Measurements from ENCODE around the gene STRN.
"Not testable (repeated sequence)": the region's sequence is repeated elsewhere in the genome, so short reads cannot be mapped to it uniquely, and the experiment has no call there.

STRN gene, protein sequence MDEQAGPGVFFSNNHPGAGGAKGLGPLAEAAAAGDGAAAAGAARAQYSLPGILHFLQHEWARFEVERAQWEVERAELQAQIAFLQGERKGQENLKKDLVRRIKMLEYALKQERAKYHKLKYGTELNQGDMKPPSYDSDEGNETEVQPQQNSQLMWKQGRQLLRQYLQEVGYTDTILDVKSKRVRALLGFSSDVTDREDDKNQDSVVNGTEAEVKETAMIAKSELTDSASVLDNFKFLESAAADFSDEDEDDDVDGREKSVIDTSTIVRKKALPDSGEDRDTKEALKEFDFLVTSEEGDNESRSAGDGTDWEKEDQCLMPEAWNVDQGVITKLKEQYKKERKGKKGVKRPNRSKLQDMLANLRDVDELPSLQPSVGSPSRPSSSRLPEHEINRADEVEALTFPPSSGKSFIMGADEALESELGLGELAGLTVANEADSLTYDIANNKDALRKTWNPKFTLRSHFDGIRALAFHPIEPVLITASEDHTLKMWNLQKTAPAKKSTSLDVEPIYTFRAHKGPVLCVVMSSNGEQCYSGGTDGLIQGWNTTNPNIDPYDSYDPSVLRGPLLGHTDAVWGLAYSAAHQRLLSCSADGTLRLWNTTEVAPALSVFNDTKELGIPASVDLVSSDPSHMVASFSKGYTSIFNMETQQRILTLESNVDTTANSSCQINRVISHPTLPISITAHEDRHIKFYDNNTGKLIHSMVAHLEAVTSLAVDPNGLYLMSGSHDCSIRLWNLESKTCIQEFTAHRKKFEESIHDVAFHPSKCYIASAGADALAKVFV

DNA sequence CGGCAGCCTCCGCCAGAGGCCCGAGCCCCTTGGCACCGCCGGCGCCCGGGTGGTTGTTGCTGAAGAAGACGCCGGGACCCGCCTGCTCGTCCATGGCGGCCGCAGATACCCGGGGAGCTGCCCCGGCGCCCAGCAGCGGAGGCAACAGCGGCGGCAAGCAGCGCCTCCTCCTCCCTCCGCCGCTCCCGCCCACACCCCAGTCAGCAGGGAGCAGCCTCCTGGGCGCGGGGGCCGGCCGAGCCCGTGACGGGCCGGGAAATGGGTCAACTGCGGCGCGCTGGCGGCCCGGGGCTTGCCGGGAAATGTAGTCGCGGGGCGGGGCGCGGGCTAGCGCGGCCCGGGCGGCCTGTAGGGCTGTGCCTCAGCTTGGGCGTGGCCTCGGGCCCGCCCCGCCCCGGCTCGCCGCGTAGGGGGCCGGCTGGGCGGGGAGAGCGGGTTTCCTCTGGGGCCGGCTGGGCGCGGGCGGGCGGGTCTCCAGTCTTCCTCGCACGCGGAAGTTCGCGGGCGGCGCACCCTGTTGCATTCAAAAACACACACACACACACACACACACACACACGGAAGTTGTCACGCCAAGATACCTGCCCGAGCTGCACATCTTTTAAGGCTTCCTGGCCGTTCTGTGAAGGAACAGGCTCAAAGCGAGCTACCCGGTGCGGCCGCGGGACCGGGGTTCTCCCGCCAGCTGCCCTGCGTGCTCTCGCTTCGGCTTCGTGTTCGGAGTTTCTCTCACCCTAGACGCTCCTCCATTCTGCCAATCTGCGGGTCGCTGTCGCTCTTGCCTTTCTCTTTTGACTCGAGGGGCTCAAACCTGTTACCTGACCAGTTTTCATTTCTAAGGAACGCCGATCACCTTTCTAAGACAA is at the start of gene STRN:
Gene STRN, minus strand, starts transcription at position 167 of the 866 bp plus-strand sequence. Its CDS starts 73 bp downstream, at position 94.
- peak; percentile 98 for DNase-seq

DNA sequence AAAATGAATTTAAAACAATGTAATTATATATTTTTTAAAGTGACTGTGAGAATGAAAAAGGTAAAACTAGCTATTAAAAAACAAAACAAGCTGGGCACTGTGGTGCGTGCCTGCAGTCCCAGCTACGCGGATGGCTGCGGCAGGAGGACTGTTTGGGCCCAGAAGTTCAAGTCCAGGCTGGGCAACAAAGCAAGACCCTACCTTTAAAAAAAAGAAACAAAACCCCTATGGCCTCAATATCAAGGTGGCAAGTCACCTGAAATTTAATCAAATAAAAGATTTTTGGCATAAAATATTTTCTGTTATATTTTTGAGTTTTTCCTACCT is 46.9 kb upstream of the STRN start:
- DNase-seq, result no peak

DNA sequence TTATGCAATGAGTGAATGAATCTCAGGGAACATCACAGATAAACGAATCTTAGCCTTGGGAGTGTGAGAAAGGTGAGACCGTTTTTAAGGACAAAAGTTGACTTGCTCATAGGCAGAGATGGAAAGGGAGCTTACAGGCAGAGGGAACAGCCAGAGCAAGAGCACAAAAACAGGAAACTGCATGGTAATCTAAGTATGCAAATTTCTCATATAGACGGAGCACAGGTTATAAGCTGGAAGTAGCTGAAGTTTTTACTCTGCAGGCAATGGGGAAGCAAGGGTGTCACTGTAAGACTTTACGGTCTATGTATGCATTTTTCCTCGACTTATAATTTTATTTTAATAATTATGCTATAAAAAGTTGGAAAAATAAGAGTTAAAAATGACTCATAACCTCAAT is 44.8 kb upstream of the STRN start:
- DNase-seq, result peak; percentile 6

GRCh38 chr2:37005118-37005868 is 39.0 kb upstream of the STRN start:
- DNase-seq, result no peak

- no peak for DNase-seq
Observed at GRCh38 chr2:37000988-37001556, 34.7 kb upstream of the STRN start.

- DNase-seq, result no peak
Observed at GRCh38 chr2:37000318-37000717, 34.0 kb upstream of the STRN start.

DNA sequence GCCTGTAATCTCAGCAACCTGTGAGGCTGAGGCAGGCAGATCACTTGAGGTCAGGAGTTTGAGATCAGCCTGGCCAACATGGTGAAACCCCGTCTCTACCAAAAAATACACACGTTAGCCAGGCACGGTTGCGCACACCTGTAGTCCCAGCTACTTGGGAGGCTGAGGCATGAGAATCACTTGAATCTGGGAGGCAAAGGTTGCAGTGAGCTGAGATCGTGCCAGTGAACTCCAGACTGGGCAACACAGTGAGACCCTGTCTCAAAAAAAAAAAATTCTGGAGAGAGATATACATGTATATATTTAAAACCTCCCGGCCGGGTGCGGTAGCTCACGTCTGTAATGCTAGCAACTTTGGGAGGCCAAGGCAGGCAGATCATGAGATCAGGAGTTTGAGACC is 33.1 kb upstream of the STRN start:
- not testable (repeated sequence) for DNase-seq

DNA sequence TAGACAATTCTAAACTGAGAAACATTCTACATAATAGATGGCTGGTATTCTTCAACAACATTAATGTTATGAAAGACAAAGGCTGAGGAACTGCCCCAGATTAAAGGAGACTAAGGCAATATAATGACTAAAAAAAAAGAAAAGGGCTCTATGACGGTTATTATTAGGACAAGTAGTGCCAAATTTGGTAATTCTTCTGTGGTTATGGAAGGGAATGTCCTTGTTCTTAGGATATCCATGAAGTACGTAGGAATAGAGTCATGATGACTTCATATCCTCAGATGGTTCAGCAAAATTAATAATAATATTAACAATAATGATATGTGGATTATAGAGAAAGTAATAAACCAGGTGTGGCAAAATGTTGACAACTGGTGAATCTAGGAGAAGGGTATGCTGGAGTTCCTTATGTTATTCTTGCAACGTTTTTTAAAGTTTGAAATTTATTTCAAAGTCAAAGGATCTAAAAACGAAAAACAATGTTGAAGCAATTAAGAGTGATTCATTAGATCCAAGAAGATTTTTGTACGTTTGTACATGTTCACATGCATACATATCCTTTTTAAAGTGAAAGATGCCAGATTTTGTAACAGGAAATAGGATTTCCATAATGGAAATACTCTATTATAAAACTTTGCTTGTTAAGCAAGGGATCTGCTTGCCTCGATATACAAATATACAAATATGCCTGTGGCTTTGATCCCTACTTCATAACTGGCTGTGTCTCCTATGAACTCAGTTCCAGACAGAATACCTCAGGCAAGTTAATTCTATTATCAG is 27.7 kb upstream of the STRN start:
- no peak for DNase-seq

- DNase-seq, result no peak
Observed at GRCh38 chr2:36988008-36988407, 21.7 kb upstream of the STRN start.

DNA sequence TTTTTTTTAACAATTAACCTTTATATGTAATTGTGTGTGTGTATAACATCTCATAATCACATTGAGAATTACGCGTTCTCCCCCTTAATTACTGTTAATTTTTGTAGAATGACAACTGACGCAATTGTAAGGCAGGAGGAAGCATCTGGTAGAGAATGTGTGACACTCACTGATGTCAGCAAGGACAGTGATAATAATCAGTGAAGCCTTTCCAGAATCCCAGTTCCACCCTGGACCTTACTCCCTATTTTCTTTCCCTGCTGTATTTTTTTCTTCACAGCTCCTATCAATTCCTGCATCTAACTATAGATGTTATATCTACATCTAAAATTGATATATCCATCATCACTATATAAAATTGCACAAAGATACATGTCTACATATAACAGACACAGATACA is 16.1 kb upstream of the STRN start:
- DNase-seq, result no peak

DNA sequence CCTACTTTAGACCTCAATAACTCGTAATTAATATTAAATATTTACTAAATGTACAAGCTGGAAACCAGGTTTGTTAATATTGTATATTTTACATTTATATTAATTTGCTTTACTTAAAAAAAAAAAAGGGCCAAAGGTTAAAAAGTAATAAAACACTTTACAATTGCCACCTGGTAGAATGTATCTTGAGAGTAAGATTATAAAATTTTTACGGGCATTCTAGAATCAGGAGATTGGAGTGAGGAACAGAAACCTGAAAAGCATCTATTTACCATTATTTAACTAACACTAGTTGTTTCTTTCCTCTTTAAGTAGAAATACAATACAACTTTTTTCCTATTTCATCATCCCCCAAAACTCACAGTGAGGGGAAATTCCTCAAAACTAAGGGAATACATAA is 15.6 kb upstream of the STRN start:
- no peak for DNase-seq

GRCh38 chr2:36979007-36979406 is 12.7 kb upstream of the STRN start:
- DNase-seq, result not testable (repeated sequence)

GRCh38 chr2:36976065-36976464 is 9.7 kb upstream of the STRN start:
- no peak for DNase-seq

DNA sequence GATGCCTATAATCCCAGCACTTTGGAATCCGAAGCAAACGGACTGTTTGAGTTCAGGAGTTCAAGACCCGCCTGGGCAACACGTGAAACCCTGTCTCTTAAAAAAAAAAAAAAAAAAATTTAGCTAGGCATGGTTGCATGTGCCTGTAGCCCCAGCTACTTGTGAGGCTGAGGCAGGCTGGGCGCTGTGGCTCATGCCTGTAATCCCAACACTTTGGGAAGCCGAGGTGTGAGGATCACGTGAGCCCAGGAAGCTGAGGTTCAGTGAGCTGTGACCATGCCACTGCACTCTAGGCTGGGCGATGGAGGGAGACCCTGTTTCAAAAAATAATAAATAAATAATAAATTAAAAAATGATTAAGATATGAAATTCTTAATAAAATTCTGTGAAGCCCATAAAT is 9.0 kb upstream of the STRN start:
- no peak for DNase-seq

- DNase-seq, result no peak
Observed at GRCh38 chr2:36973320-36973719, 7.0 kb upstream of the STRN start.

GRCh38 chr2:36971990-36972389 is 5.7 kb upstream of the STRN start:
- no peak for DNase-seq

DNA sequence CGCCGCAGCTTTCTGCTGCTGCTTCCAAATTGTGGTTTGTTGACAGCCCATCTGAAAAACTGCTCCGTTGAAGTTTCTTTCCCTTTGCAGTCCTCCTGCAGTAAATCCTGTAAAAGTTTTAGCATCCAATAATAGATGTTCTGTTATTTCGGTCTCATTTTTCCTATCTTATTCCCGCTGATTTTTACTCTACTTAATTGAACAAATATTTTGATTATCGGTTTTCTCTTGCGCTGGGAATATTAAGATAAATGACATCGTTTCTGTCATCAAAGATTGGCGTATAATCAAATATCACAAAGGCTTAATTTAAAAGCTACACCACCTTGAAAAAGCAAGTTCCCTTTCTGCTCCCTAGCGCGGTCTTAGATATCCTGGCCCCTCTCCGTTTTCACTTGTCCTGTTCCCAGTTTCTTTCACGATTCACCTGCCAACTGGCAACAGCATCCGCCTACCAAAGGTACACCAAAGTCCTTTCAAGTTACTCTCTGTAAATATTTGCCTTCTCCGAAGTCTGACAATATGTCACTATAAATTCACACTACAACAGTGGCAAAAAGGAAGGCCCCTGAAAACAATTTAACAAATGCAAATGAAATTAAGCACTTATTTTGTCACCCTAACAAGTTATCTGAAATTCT is 1.0 kb upstream of the STRN start:
- no peak for DNase-seq

DNA sequence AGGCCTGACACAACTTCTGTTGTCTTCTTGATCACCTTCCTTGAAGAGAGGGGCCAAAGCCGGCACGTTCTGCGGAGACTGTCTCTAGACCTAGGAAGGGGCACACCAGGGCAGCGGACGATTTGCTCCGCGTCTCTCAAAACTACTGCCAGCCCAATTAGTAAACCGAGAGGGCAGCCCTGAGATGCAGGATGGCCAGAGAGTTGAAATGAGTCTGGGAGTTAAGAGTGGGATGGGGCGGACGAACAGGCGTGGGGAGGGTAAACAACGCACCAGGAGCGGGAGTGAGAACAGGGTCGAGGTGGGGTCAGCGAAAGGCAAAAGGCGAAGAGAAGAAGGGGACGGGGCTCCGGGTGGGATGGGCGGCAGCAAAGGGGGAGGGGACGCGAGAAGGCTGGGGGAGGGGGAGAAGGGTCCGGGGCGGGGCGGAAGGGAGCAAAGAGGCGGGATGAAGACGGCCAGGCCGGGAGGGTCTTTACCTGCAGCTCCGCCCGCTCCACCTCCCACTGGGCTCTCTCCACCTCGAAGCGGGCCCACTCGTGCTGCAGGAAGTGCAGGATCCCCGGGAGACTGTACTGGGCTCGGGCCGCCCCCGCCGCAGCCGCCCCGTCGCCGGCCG is 476 bp downstream of the STRN start:
- DNase-seq, result peak; percentile 60

GRCh38 chr2:36965206-36965605 is 1.1 kb downstream of the STRN start:
- DNase-seq, result no peak

- DNase-seq, result no peak
Observed at GRCh38 chr2:36964496-36965058, 1.8 kb downstream of the STRN start.

Data from GDM1 (cell line).